GM12801 (cell line): ENCODE results near the gene LKAAEAR1.

Source experiments
- CTCF ChIP-seq: IDR thresholded peaks from one replicate; pipeline ENCODE4 v1.5.1; 2011; ENCODE audit warnings: control low read depth; ENCODE audit not compliant: insufficient read length; ENCODE audit errors: extremely low read depth

The LKAAEAR1 gene

GRCh38 chr20:64076061-64076997 lies 7.9 kb downstream of the LKAAEAR1 start:
- no peak for TF ChIP-seq CTCF

GRCh38 chr20:64075556-64075955 lies 8.6 kb downstream of the LKAAEAR1 start:
- TF ChIP-seq CTCF, result no peak

GRCh38 chr20:64074963-64075362 lies 9.2 kb downstream of the LKAAEAR1 start:
- no peak for TF ChIP-seq CTCF

- no peak for TF ChIP-seq CTCF
Measured at GRCh38 chr20:64074184-64074789, 9.9 kb downstream of the LKAAEAR1 start.

- TF ChIP-seq CTCF, result no peak
Measured at GRCh38 chr20:64073476-64074183, 10.6 kb downstream of the LKAAEAR1 start.

GRCh38 chr20:64072498-64073063 lies 11.6 kb downstream of the LKAAEAR1 start:
- no peak for TF ChIP-seq CTCF
